Stimulated activated naive CD8-positive, alpha-beta T cell treated with anti-CD3 and anti-CD28 coated beads, Interleukin-15, Interleukin-2, amounts not matched to agents 100 U/mL and 50 U/mL, for 24 hours (primary cell): Measurements from ENCODE around the gene LGALS1.
"Not testable (repeated sequence)": the region's sequence is repeated elsewhere in the genome, so short reads cannot be mapped to it uniquely, and the experiment has no call there.

Experiments used
- ATAC-seq: fragments of 150-1000 bp; cut with Tn5 transposase; one replicate; pipeline ENCODE4 v1.10.0; 2021
- DNase-seq: peaks from one replicate; pipeline ENCODE4 v3.0.0; 2021

The LGALS1 gene

DNA sequence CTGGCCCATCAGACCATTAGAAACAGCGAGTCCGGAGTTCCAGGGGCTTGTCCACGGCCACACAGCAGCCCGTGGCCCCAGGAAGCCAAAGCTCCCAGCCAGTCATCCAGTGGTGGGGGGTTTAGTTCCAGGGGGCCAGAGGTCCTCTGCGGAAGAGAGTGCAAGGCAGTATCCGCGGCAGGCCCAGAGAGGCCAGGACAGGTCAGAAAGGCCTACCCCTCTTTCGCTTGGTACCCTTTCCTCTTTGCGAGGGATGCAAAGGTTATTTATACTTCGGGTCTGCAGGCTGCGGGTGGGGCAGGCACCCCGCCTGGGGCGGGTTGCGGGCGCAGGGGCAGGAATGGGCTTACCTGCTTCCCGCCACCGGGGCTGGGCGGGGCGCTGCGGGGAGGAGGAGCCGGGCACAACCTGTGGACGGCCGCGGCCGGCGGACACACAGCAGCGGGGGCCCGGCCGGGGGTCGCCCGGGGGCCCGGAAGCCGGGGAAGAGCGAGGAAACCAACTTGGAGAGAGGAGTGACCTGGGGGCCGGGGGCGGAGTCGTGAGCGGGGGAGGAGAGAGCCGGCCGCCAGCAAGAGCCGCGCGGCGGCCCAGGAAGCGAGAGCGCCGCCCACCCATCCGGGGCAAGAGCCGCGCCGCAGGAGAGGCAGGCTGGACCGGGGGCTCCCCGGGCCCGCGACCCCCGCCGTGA, 36.2 kb upstream of the LGALS1 start, which contains the start of gene SH3BP1:
TSS of gene SH3BP1 (plus strand) at position 600 of the 691 bp plus-strand sequence. CDS start 119 bp downstream, outside the sequence.
- peak; percentile 73 for DNase-seq
- ATAC-seq = peak; percentile 17

DNA sequence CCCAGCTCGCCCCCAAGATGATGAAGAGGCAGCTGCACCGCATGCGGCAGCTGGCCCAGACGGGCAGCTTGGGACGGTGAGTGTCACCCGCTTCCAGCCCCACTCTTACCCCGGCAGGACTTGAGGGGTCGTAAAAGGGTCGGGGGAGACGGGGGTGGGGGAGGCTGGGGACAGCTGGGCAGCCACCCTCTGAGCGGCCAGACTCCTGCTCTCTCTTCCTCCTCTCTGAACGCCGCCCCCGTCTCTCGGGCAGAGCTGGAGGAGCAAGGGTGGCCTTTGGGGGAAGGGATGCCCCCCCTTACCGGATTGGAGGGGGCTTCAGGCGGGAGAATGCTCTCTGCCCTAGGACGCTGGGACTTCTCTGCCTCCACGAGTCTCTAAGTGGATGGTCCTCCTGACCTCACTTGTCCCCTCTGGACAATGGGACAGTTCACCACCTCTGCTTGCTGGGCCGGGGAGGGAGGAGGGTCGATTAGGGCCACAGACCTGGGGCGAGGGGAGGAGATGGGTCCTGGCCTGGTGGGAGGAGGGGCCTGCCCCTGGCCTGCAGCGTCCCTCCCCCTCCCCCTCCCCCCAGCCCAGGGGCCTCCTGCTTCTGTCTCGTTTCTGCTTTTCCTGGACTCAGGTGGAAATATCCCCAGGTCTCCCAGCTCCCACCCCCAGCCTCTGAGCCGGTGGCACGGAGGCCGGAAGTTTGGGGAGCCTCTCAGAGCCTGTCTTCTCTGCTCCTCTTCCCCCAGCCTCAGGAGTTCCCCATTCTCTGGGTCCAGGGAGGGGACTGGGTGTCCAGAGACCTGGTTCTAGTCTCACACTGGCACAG, 35.5 kb upstream of the LGALS1 start:
- no peak for ATAC-seq
- DNase-seq = no peak

GRCh38 chr22:37640591-37641560, 34.6 kb upstream of the LGALS1 start:
- DNase-seq (no peak), ATAC-seq (no peak)

- ATAC-seq = no peak
- no peak for DNase-seq
Observed at GRCh38 chr22:37641561-37641949, 33.9 kb upstream of the LGALS1 start.

DNA sequence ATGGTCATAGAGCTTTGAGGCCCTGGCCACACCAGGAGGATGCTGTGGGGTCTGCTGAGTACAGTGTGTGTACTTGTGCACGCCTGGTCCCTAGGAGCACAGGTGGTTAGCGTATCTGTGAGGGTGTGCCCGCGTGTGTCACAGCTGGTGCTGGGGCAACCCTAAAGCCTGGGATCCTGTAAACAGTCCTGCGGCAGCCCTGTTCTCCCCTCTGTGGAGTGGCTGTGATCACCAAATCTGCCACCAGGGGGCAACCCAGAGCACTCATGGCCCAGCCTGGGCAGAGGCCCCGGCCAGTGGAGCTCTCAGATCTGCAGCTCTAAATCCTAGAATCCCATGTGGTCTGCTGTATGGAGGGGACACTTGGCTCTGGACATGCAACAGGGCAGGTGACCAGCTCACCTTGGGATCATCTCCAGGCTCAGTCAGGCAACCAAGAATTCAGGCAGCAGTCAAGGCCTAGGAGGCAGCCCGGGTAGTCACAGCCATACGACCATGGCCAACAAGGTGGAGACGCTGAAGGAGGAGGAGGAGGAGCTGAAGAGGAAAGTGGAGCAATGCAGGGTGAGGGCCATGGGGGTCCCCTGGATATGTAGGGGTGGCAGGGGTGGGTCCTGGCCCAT, 32.1 kb upstream of the LGALS1 start:
- DNase-seq (peak; percentile 94), ATAC-seq (peak; percentile 81)

- no peak for ATAC-seq
- no peak for DNase-seq
Observed at GRCh38 chr22:37647317-37647716, 28.1 kb upstream of the LGALS1 start.

DNA sequence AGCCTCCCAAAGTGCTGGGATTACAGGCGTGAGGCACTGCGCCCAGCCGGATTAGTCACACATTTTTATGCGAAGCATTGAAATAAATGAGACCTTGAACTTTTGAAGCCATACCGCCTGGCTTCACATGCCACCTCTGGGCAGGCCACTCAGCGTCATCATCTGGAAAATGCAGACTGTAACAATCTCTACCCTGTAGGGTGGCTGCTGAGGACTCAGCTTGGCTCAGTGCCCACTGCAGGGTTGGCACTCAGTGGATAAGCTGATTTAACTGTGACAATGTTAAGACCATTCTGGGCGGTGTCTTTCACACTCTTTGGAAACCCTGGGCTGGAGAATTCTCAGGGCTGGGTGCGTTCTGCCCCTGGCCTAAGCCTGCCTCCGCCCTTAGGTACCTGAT, 27.5 kb upstream of the LGALS1 start:
- DNase-seq = no peak

GRCh38 chr22:37650463-37651136, 24.8 kb upstream of the LGALS1 start:
- ATAC-seq (no peak), DNase-seq (no peak)

More for the DNA sequence above, 27.5 kb upstream of the LGALS1 start:
- no peak for ATAC-seq

- ATAC-seq (no peak), DNase-seq (no peak)
Observed at GRCh38 chr22:37654563-37655251, 20.7 kb upstream of the LGALS1 start.

DNA sequence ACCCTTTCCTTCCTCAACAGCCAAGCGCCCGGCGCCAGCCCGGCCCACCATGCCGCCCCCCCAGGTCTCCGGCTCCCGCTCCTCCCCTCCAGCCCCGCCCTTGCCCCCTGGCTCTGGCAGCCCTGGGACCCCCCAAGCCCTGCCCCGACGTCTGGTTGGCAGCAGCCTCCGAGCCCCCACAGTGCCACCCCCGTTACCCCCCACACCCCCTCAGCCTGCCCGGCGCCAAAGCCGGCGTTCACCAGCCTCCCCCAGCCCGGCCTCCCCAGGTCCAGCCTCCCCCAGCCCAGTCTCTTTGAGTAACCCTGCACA, 20.2 kb upstream of the LGALS1 start:
- DNase-seq (no peak), ATAC-seq (no peak)

- DNase-seq, ATAC-seq: not testable (repeated sequence)
Observed at GRCh38 chr22:37656583-37656982, 18.9 kb upstream of the LGALS1 start.

DNA sequence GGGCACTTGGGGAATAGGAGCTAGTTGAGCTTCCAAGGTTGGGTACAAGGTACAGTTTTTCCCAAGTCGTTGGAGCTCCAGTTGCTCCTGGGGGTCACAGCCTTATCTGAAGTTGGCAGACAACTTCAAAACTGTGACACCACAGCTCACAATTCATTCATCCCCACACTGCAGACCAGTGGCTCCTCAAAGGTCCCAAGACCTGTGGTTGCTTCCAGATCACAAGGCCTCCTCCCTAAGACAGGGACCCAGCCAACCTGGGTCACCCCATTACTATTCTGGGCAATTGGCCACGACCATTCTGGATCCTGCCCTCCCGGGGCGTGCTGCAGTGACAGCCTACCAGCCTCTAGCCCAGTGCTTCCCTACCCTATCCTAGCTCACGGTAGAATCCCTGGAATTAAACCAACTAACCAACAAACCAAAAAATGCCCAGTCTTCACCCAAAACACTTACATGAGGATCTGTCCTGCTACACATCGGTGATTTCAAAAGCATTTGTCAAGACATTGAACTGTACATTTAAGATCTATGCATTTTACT, 17.8 kb upstream of the LGALS1 start:
- no peak for ATAC-seq
- no peak for DNase-seq

DNA sequence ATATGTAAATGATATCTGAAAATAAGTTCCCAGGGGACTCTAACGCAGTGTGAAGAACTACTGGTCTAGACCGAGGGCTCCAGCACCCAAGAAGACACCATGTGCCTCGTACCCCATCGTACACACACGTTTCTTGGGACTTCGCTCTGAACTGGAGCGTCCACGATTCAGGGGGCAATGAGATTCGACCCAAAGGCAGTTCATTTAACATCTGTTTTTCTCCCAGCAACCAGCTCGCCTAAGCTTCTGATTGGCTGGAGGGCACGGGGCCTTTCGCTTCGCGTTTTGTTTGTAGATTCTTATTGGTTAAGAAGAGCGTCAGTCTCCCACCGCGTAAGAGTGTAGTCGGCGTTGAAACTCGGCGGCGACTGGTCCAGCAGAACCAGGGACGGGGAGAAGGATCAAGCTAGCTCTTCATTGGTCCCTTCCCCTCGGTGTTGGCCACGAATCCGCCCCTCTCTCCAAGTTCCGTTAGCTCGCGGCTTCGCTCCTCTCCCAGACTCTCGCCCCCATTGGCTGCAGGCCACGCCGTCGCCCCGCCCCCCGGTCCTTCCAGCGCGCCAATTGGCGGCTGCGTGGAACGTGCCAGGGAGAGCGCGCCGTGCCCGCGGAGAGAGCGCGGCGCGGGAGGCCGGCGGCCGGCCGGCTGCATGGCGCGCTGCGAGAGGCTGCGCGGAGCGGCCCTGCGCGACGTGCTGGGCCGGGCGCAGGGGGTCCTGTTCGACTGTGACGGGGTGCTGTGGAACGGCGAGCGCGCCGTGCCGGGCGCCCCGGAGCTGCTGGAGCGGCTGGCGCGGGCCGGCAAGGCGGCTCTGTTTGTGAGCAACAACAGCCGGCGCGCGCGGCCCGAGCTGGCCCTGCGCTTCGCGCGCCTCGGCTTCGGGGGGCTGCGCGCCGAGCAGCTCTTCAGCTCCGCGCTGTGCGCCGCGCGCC, 17.0 kb upstream of the LGALS1 start, which contains the start of gene PDXP:
TSS of gene PDXP (plus strand) at position 591 of the 933 bp plus-strand sequence. CDS start at position 651, 60 bp downstream.
- ATAC-seq (peak; percentile 98), DNase-seq (peak; percentile 99)

- ATAC-seq (no peak), DNase-seq (peak; percentile 54)
Observed at GRCh38 chr22:37659066-37659896, 16.2 kb upstream of the LGALS1 start.

DNA sequence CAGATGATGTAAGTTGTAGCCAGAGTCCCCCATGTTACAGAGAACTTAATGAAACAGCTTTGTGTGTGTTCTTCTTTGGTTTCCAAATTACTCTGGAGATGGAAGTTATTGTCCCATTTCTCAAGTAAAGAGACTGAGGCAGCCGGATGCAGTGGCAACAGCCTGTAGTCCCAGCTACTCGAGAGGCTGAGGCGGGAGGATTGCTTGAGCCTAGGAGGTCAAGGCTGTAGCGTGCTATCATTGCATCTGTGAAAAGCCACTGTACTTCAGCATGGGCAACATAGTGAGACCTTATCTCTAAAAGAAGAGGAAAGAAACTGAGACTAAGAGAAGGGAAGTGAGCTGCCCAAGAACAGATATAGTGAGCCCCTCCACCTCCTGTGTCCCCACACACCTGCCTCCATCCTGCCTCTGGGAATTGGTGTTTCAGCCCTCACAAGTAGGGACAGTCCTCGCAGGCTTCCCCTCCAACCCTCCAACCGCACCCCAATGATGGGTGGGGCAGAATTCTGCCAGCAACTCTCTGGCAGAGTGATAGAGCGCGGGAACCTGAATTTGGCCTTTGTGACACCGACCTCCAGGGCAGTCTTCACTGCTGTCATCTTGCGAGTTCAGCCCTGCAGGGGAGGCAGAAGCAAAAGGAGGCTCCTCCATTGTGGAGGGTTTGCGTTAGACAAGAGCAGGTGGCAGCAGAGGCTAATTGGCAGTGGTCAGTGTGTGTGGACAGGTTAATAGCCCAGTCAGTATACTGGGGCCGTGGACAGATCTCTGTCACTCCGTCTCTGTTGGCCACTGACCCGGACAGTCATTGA, 15.3 kb upstream of the LGALS1 start:
- no peak for DNase-seq

GRCh38 chr22:37660709-37661045, 14.8 kb upstream of the LGALS1 start:
- DNase-seq (no peak), ATAC-seq (no peak)

More for the DNA sequence above, 15.3 kb upstream of the LGALS1 start:
- no peak for ATAC-seq

DNA sequence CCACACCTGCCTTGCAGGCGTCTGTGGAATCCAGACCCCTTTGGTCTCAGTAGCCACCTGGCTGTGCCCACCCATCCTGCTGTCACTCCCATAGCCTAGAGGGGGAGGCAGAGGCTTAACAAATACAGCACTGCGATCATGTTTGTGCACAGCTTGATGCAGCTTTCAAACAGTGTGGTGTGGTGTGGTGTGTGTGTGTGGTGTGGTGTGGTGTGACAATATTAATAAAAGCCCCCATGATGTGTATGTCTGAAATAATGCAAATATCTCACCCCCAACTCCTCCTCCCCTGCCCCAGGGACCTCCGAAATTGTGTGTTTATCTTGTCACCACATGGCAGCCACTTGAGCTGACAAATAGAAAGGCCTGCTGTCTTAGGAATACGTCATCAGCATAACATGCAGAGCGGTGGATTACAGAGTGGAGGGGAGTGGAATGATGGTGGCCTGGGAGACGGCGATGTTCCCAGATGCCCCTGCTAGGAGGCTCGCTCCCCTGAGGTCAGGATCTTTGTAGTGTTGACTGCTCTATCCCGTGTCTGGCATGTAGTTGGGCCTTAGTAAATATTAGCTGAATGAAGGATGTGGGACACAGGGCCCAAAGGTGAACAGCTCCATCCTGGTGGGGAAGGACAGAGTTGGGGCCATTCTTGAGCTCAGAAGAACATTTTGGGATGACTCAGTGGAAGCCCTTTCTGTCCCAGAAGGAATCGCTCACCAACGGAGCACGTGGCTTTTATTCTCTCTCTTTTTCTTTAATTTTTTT, 14.1 kb upstream of the LGALS1 start:
- DNase-seq (peak; percentile 27), ATAC-seq (no peak)
